Measurements from ENCODE around the gene HDAC4.

Gene HDAC4

GRCh38 chr2:239371726-239372686, 28.8 kb downstream of the HDAC4 start:
- no peak overlapping the region for H3K4me3 ChIP-seq (ENCODE audit: low read depth, low read length, poor library complexity, severe bottlenecking)

DNA sequence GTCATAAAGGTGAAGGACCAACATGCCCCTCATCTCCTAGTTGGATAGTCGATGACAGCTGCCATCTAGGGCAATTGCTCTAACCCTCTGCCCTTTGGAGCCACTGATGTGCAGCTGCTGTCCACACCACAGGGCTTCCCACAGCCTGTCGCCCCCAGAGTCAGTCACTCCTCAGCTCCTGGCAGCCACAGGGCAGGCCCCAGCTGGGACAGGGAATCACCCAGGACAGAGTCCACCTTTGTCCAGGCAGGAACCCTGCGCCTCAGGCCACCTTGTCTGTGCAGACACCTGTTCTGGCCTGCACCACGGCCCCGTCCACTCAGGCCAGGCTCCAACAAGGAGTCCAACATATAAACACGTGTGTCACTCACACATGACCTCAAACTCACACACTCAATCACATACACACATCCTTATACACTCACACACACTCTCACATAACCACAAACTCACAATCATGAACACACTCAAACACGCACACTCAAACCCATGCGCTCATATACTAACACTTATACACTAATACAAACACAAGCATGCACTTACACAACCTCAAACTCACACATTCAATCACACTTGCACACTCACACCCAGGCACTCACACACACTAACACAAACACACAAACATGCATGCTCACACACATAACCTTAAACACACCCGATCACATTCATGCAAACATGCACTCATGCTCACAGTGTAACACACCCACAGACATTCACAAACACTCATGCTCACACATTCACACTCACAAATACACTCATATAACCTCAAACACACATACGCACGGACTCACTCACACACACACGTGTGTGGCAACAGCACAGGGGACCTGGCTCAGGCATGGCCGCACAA, 29.7 kb downstream of the HDAC4 start:
- Histone ChIP-seq H3K27ac (ENCODE audit: low read depth, low read length, poor library complexity, severe bottlenecking) (no peak overlapping the region), H3K4me1 (ENCODE audit: insufficient read depth, low read length, severe bottlenecking) (no peaks in the 10 kb centered on the region), H2AFZ (ENCODE audit: low read length) (no peak overlapping the region), H3K4me3 (ENCODE audit: low read depth, low read length, poor library complexity, severe bottlenecking) (no peak overlapping the region), H3K36me3 (ENCODE audit: insufficient read depth, low read length) (no peaks in the 10 kb centered on the region), H3K9me3 (ENCODE audit: low read length) (no peaks in the 10 kb centered on the region), H3K9me2 (ENCODE audit: low read depth, low read length) (no peaks in the 10 kb centered on the region), H3K79me2 (ENCODE audit: insufficient read depth, low read length) (no peaks in the 10 kb centered on the region), H3K9ac (ENCODE audit: low read length) (no peak overlapping the region), H3K27me3 (ENCODE audit: insufficient read depth, low read length) (no peaks in the 10 kb centered on the region), H4K20me1 (ENCODE audit: insufficient read depth, low read length) (no peaks in the 10 kb centered on the region), H3K4me2 (ENCODE audit: low read length) (no peak overlapping the region), H3F3A (ENCODE audit: insufficient read depth, low read length) (no peaks in the 10 kb centered on the region)
- TF ChIP-seq EZH2 (IDR thresholded peaks at IDR 0.05; ENCODE audit: borderline replicate concordance, low read length) (no peak), CTCF (IDR thresholded peaks at IDR 0.05; ENCODE audit: low read length) (no peak)

More at GRCh38 chr2:239371726-239372686, 28.8 kb downstream of the HDAC4 start:
- Histone ChIP-seq H2AFZ (ENCODE audit: low read length) (no peak overlapping the region), H3K9ac (ENCODE audit: low read length) (no peak overlapping the region), H3K27me3 (ENCODE audit: insufficient read depth, low read length) (no peaks in the 10 kb centered on the region), H3K79me2 (ENCODE audit: insufficient read depth, low read length) (no peaks in the 10 kb centered on the region), H3K9me3 (ENCODE audit: low read length) (no peaks in the 10 kb centered on the region), H3K36me3 (ENCODE audit: insufficient read depth, low read length) (no peaks in the 10 kb centered on the region), H3K4me1 (ENCODE audit: insufficient read depth, low read length, severe bottlenecking) (no peaks in the 10 kb centered on the region), H3K9me2 (ENCODE audit: low read depth, low read length) (no peaks in the 10 kb centered on the region), H3K4me2 (ENCODE audit: low read length) (no peak overlapping the region), H3K27ac (ENCODE audit: low read depth, low read length, poor library complexity, severe bottlenecking) (no peak overlapping the region), H4K20me1 (ENCODE audit: insufficient read depth, low read length) (no peaks in the 10 kb centered on the region), H3F3A (ENCODE audit: insufficient read depth, low read length) (no peaks in the 10 kb centered on the region)
- no peak for TF ChIP-seq EZH2 (IDR thresholded peaks at IDR 0.05; ENCODE audit: borderline replicate concordance, low read length)

GRCh38 chr2:239370403-239370802, 30.4 kb downstream of the HDAC4 start:
- H3K36me3 ChIP-seq (ENCODE audit: insufficient read depth, low read length) = no peaks in the 10 kb centered on the region
- H4K20me1 ChIP-seq (ENCODE audit: insufficient read depth, low read length) = no peaks in the 10 kb centered on the region
- no peak overlapping the region for H3K9ac ChIP-seq (ENCODE audit: low read length)
- H3K79me2 ChIP-seq (ENCODE audit: insufficient read depth, low read length) = no peaks in the 10 kb centered on the region
- H3F3A ChIP-seq (ENCODE audit: insufficient read depth, low read length) = no peaks in the 10 kb centered on the region
- no peak overlapping the region for H3K4me2 ChIP-seq (ENCODE audit: low read length)
- no peaks in the 10 kb centered on the region for H3K9me3 ChIP-seq (ENCODE audit: low read length)
- no peaks in the 10 kb centered on the region for H3K4me1 ChIP-seq (ENCODE audit: insufficient read depth, low read length, severe bottlenecking)
- H3K27ac ChIP-seq (ENCODE audit: low read depth, low read length, poor library complexity, severe bottlenecking) = no peak overlapping the region
- H2AFZ ChIP-seq (ENCODE audit: low read length) = no peak overlapping the region
- no peak overlapping the region for H3K4me3 ChIP-seq (ENCODE audit: low read depth, low read length, poor library complexity, severe bottlenecking)
- H3K27me3 ChIP-seq (ENCODE audit: insufficient read depth, low read length) = no peaks in the 10 kb centered on the region
- no peaks in the 10 kb centered on the region for H3K9me2 ChIP-seq (ENCODE audit: low read depth, low read length)
- TF ChIP-seq CTCF (IDR thresholded peaks at IDR 0.05; ENCODE audit: low read length) (no peak), EZH2 (IDR thresholded peaks at IDR 0.05; ENCODE audit: borderline replicate concordance, low read length) (no peak)
